GM03348 (cell line): ENCODE data around the gene RAB3C.

Source experiments
- DNase-seq: peaks from one replicate; pipeline ENCODE4 v3.0.0; 2012; ENCODE audit warnings: low spot score

RAB3C gene

DNA sequence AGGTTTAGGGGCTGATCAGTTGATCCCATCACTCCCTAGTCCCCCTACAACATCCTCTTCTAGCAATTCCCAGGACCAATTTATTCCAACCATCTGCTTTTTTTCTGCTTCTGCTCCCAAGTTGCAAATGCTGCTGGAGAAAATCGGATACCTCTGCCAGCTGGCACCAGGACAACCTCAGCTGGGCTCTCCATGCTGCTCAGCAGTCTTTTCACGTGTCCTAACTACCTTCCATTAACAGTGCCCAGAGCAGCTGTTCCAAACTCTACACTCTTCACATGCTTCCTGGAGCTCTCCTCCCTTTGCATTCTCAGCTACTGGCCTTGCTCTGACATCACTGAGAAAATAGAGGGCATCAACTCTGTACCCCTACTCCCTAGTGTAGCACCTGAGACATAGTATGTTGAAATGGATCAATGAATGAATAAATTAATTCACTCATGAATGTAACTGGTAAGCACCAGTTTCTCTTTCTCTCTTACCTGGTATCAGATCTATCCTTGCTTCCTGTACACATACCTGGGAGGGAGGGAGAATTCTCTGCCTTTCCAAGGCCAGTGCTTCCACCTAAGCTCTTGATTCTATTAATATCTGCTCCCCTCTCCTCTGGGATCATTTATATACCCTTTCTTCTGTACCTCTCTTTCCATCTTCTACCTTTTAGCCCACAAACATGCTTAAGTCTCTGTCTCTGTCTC, 191.0 kb downstream of the RAB3C start:
- no peak for DNase-seq

DNA sequence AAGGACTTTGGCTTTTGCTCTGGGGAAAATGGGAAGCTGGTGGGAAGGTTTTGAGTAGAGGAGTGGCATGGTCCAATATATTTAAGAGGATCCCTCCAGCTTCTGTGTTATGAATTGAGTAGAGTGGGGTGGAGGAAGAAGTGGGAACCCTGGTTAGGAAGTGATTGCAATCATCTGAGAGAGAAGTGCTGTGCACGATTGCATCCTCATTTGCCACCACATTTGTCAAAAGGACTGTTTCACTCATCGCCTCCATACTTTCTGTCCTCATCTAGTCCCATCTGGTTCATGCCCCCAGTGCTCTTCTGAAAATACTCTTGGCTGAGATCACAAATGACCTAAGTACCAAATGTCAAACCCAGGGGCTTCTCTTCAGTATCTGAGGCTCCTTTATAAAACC, 192.1 kb downstream of the RAB3C start:
- no peak for DNase-seq

DNA sequence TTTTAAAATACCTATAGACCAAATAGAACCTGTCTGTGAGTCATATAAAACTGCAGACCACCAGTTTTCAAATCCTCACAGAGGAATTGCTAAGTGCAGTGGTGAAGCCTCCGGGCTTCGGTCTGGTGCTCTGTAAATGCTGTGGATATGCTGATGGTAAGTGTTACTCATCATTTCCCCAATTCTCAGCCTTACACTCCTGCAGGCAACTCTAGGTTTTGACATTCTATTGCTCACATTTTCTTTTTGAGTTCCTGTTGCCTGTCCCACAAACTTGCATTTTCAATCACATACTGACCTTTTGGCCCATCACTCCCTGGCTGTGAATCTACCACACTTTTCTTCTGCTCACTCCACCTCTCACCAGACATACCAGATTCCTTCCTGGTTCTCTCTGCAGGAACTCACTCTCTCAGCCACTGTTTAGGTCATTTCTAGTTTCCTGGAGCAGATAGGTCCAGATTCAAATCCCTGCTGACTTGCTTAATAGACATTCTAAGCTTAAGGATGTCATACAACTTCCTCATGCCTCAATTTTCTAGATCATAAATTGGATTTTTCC, 192.9 kb downstream of the RAB3C start:
- DNase-seq, result no peak

- DNase-seq, result no peak
Observed at GRCh38 chr5:58776559-58776958, 193.7 kb downstream of the RAB3C start.

GRCh38 chr5:58778888-58779287, 196.0 kb downstream of the RAB3C start:
- no peak for DNase-seq

GRCh38 chr5:58786035-58786434, 203.2 kb downstream of the RAB3C start:
- no peak for DNase-seq

GRCh38 chr5:58786711-58787303, 203.9 kb downstream of the RAB3C start:
- DNase-seq, result no peak

DNA sequence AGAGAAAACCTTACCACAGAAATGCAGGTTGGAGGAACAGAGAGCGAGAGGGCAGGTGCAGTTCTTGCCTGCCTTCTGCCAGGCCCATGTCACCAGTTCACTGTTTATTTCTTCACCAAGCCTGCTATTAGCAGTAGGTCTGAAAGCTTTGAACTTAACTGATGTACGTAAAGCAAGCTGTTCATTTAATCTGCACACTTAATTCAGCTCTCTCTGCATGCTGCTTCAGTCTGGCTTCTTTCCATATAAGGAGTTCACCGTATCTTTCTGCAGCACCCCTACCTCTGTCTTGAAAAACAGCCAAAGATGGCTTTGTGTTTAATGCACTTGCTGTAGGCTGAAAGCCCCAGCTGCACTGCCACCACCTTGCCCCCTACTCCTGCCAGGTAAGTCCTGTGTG, 205.1 kb downstream of the RAB3C start:
- DNase-seq, result no peak

DNA sequence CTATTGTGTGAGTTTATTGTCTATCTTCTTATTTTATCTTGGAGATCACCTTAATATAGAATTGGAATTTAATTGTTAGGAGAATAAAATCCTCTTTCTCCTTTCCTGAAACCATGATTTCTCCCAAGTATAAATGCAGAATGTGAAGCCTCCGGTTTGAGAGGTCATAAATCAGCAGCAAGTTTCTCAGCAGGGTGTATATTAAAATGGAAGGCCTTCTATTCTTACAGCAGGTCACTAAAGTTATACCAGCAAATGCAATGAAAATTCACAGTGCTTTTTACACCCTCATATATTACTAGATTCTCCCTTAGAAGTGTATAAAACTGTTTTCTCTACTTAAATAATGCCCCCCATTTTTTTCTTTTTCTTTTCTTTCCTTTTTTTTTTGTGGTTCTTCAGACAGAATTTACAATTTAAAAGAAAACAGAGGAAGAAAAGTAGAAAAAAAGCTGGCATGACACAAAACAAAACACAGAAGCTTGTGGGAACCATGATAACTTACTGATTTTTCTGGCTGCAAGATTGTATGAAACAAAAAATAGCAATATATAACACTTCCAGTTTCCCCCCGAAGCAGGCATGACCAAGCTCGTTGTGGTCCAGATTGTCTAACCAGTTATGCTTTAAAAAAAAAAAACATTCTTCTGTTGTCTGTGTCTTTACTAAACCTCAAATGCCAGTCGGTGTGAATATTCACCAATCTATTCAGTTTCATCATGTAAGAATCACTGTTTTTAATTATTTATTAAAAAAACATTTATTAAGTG, 211.2 kb downstream of the RAB3C start:
- DNase-seq, result no peak

GRCh38 chr5:58794875-58795274, 212.0 kb downstream of the RAB3C start:
- no peak for DNase-seq

- DNase-seq, result no peak
Observed at GRCh38 chr5:58795327-58795726, 212.5 kb downstream of the RAB3C start.

DNA sequence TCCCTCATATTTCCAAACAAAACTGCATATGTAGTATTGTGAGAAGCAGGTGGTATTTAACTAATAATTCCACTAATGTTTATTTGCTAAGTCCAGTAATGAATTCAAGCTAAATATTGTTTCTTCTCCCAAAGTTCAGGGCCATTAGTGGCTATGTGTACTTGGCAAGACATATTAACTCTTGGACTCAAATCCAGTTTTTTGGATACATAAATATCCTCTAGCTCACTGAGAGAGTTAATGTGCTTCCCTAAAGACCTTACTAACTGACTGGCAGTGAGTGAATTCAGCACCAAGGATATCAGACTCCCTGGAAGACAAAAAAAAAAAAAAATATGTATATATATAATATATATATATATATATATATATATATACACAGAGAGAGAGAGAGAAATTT, 214.1 kb downstream of the RAB3C start:
- no peak for DNase-seq

DNA sequence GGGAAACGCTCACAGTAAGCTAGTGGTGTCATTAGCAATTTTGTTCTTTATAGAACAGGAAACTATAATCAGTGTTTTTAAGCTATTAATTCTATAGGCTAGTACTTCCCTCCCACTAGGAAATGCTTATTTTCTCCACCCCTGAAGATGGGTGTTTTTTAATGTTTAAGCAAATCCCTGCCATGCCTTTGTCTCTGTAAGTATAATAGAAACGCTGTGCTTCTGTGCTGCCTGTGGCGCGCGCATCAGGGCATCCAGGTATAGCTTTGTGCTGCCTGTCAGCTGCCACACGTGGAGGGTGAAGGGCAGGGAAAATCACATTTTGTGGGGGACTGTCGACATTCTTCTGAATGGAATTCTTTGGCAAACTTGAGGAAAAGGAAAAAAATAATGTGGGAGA, 217.5 kb downstream of the RAB3C start:
- DNase-seq, result no peak

DNA sequence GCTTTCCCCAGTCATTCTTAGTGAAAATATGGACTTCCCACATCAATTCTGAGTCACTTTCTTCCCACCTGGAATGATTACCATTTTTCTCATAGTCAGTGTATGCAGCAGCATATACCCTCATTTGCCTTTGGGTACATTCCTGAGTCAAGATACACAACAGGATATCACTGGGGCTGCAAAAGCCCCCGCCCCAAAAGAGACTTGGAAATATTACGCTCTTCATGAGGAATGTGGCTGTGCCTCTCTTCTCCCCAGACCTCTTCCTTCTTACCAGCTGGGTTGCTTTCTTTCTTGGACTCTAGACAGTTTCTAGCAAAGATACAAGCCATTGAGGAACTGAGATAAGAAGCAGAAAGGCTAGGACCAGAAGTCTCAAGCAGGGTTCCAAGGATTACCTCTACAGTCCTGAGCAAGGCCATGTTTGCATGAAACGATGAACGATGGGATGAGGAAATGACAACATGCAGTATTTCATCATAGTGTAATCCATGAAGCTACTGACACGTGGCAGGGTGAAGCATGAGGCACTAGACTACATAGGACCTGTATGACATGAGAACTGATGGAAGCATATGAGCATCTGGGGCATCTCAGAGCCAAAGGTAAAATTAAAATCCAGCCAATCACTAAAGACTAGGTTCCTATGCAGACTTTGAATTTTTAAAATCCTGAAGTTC, 218.1 kb downstream of the RAB3C start:
- DNase-seq, result no peak

- no peak for DNase-seq
Observed at GRCh38 chr5:58803056-58803455, 220.2 kb downstream of the RAB3C start.

DNA sequence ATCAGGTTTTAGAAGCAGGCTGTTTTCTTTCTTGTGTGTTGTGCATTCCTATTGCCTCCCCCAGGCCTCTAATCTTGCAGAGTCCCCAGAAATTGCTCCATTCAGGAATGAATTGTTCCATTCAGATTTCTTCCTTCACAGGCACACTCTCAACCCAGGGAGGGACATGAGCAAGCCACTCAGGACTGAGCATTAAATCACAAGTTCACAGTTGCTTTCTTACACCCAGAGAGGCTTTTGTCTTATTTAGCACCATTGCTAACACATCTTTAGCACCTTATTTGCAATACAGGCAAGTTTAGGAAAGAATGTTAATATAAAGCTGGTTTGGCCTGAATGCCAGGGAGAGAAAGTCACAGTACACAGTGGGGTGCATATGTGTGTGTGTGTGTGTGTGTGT, 221.4 kb downstream of the RAB3C start:
- DNase-seq, result no peak

GRCh38 chr5:58810086-58810485, 227.2 kb downstream of the RAB3C start:
- DNase-seq, result no peak

- DNase-seq, result no peak
Observed at GRCh38 chr5:58813855-58814254, 231.0 kb downstream of the RAB3C start.

- no peak for DNase-seq
Observed at GRCh38 chr5:58816181-58816731, 233.4 kb downstream of the RAB3C start.

- DNase-seq, result no peak
Observed at GRCh38 chr5:58818465-58818864, 235.6 kb downstream of the RAB3C start.

DNA sequence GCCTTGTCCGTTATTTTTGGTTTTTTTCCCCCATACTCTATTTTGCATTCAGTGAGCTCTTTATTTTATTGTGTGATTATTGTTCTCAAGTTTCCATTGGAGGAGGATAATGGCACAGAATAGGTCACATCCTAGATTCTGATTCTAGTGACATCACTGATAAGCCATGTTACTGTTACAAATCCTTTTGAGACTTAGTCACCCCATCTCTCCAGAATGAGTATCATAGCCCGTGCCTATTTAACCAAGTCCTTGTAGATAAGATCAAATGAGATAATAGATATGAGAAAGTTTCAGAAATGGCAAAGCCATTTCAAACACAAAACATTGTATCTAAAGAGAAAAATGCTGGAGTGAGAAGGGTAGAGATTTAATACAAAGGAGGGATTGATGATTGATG, 242.6 kb downstream of the RAB3C start:
- DNase-seq, result no peak

DNA sequence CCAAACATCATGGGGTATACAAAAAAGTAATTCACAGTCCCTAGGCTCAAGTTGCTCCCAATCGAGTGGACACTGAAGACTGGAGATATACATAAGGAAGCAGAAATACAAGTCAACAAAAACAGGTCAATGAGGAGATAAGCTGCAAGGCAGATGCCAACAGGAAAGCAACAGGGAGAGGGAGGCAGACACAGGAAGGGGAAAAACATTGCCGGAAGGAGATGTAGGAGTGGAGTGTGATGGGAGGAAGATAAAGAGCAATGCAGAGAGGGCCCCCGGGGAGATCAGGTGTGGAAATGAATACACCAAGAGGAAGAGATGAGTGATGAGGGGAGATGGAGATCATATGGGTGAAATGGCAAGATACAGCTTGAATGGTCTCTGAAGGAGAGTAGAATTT, 243.0 kb downstream of the RAB3C start:
- no peak for DNase-seq
